Activated naive CD4-positive, alpha-beta T cell treated with anti-CD3 and anti-CD28 coated beads, Interleukin-2, amount 50 U/mL, for 16 hours (primary cell): ENCODE results near the gene KIF16B.
"Not testable (repeated sequence)": the region's sequence is repeated elsewhere in the genome, so short reads cannot be mapped to it uniquely, and the experiment has no call there.

Experiments
- DNase-seq: peaks from one replicate; pipeline ENCODE4 v3.0.0-alpha.2; 2020

The KIF16B gene

GRCh38 chr20:16283307-16283706 is 289.9 kb downstream of the KIF16B start:
- DNase-seq, result no peak

- DNase-seq, result no peak
These were observed 293.0 kb downstream of the KIF16B start for GRCh38 chr20:16280219-16280618.

- no peak for DNase-seq
These were observed 293.9 kb downstream of the KIF16B start for GRCh38 chr20:16279320-16279719.

- no peak for DNase-seq
These were observed 299.3 kb downstream of the KIF16B start for GRCh38 chr20:16273812-16274555.

- no peak for DNase-seq
These were observed 300.4 kb downstream of the KIF16B start for GRCh38 chr20:16272780-16273360.

GRCh38 chr20:16271450-16271849 is 301.8 kb downstream of the KIF16B start:
- no peak for DNase-seq

- no peak for DNase-seq
These were observed 302.3 kb downstream of the KIF16B start for GRCh38 chr20:16270989-16271388.

GRCh38 chr20:16270314-16270931 is 302.8 kb downstream of the KIF16B start:
- no peak for DNase-seq

GRCh38 chr20:16267526-16267925 is 305.7 kb downstream of the KIF16B start:
- DNase-seq, result no peak

GRCh38 chr20:16265334-16265733 is 307.9 kb downstream of the KIF16B start:
- DNase-seq, result no peak

GRCh38 chr20:16263582-16263981 is 309.7 kb downstream of the KIF16B start:
- no peak for DNase-seq

GRCh38 chr20:16262594-16262993 is 310.7 kb downstream of the KIF16B start:
- DNase-seq, result no peak

GRCh38 chr20:16261733-16262273 is 311.4 kb downstream of the KIF16B start:
- no peak for DNase-seq

GRCh38 chr20:16260911-16261310 is 312.3 kb downstream of the KIF16B start:
- no peak for DNase-seq

- not testable (repeated sequence) for DNase-seq
These were observed 313.1 kb downstream of the KIF16B start for GRCh38 chr20:16260133-16260532.

- no peak for DNase-seq
These were observed 314.5 kb downstream of the KIF16B start for GRCh38 chr20:16258766-16259165.

GRCh38 chr20:16257813-16258430 is 315.3 kb downstream of the KIF16B start:
- no peak for DNase-seq

GRCh38 chr20:16257021-16257420 is 316.2 kb downstream of the KIF16B start:
- no peak for DNase-seq

GRCh38 chr20:16246870-16247269 is 326.4 kb downstream of the KIF16B start:
- DNase-seq, result no peak

- DNase-seq, result no peak
These were observed 327.0 kb downstream of the KIF16B start for GRCh38 chr20:16246291-16246690.

- DNase-seq, result no peak
These were observed 327.4 kb downstream of the KIF16B start for GRCh38 chr20:16245879-16246278.

- no peak for DNase-seq
These were observed 328.4 kb downstream of the KIF16B start for GRCh38 chr20:16244892-16245291.

- no peak for DNase-seq
These were observed 329.8 kb downstream of the KIF16B start for GRCh38 chr20:16243470-16243869.

GRCh38 chr20:16241911-16242310 is 331.3 kb downstream of the KIF16B start:
- DNase-seq, result no peak
